ENCODE measurements around the gene DLGAP1.

- no peak for TF ChIP-seq CTCF (conservative IDR thresholded peaks at IDR 0.05 in 1 of 2, IDR thresholded peaks at IDR 0.05 in 1 of 2; ENCODE audit: extremely low read depth in 1 of 2, insufficient read depth in 1 of 2, low read depth in 1 of 2, low read length in 2 of 2)
- no peak for TF ChIP-seq EZH2 (IDR thresholded peaks at IDR 0.05; ENCODE audit: borderline replicate concordance, low read length)
Observed at GRCh38 chr18:3879836-3880120, 575.3 kb downstream of the DLGAP1 start.
